Measurements from ENCODE around the gene DNAJC24. TPM values are rescaled to one million over a fixed set of nuclear protein-coding genes. Genes with fewer than 3 reads are reported as not detected.

DNAJC24 gene
- total RNA-seq, 1 donor from 2014 or later, result 21.9 TPM

- Mint-ChIP-seq H3K27me3 (no peaks in the 10 kb centered on the region), H3K36me3 (ENCODE audit: insufficient read depth) (peaks cover 9% of the 10 kb centered on the region), H3K9me3 (ENCODE audit: low read depth) (peaks cover 3% of the 10 kb centered on the region), H3K4me1 (ENCODE audit: low read depth) (peaks cover 45% of the 10 kb centered on the region), H3K4me3 (ENCODE audit: low read depth) (no peak overlapping the region), H3K27ac (no peak overlapping the region)
- DNase-seq (ENCODE audit: low spot score, unreplicated experiment), result no peak
- TF ChIP-seq, protein P1, sequence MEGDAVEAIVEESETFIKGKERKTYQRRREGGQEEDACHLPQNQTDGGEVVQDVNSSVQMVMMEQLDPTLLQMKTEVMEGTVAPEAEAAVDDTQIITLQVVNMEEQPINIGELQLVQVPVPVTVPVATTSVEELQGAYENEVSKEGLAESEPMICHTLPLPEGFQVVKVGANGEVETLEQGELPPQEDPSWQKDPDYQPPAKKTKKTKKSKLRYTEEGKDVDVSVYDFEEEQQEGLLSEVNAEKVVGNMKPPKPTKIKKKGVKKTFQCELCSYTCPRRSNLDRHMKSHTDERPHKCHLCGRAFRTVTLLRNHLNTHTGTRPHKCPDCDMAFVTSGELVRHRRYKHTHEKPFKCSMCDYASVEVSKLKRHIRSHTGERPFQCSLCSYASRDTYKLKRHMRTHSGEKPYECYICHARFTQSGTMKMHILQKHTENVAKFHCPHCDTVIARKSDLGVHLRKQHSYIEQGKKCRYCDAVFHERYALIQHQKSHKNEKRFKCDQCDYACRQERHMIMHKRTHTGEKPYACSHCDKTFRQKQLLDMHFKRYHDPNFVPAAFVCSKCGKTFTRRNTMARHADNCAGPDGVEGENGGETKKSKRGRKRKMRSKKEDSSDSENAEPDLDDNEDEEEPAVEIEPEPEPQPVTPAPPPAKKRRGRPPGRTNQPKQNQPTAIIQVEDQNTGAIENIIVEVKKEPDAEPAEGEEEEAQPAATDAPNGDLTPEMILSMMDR (IDR thresholded peaks at IDR 0.05; ENCODE audit: unreplicated experiment), result no peak
Measured at GRCh38 chr11:31445621-31446020, 76.0 kb downstream of the DNAJC24 start.

- peak overlapping the region; percentile 32 for H3K4me3 Mint-ChIP-seq (ENCODE audit: low read depth)
- TF ChIP-seq, protein P1 (IDR thresholded peaks at IDR 0.05; ENCODE audit: unreplicated experiment), result no peak
- DNase-seq (ENCODE audit: low spot score, unreplicated experiment), result no peak
- peaks cover 12% of the 10 kb centered on the region for H3K9me3 Mint-ChIP-seq (ENCODE audit: low read depth)
- H3K27me3 Mint-ChIP-seq, result no peaks in the 10 kb centered on the region
- H3K27ac Mint-ChIP-seq, result peak overlapping the region; percentile 60
- peaks cover 32% of the 10 kb centered on the region for H3K4me1 Mint-ChIP-seq (ENCODE audit: low read depth)
- peaks cover 33% of the 10 kb centered on the region for H3K36me3 Mint-ChIP-seq (ENCODE audit: insufficient read depth)
Measured at GRCh38 chr11:31449040-31449439, 79.4 kb downstream of the DNAJC24 start.

DNA sequence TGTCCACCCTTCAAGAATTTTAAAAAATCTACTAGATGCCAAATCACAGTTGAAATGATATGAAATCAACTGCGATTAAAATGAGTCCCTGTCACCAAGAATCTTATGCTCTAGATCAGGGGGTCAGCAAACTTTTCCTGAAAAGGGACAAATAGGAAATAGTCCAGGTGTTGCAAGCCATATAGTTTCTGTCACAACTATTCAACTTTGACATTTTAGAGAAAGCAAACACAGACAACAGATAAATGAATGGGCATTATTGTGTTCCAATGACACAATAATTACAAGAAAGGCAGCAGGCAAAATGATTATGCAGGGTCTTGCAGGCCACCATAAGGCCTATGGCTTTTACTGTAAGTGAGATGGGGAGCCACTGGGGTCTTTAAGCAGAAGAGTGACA is 81.2 kb downstream of the DNAJC24 start:
- peaks cover 37% of the 10 kb centered on the region for H3K36me3 Mint-ChIP-seq (ENCODE audit: insufficient read depth)
- TF ChIP-seq, protein P1 (IDR thresholded peaks at IDR 0.05; ENCODE audit: unreplicated experiment), result no peak

GRCh38 chr11:31455177-31455576 is 85.5 kb downstream of the DNAJC24 start:
- DNase-seq (ENCODE audit: low spot score, unreplicated experiment), result no peak
- Mint-ChIP-seq H3K9me3 (ENCODE audit: low read depth) (peaks cover 8% of the 10 kb centered on the region), H3K27me3 (no peaks in the 10 kb centered on the region)

More for the DNA sequence above, 81.2 kb downstream of the DNAJC24 start:
- no peak for DNase-seq (ENCODE audit: low spot score, unreplicated experiment)
- H3K4me3 Mint-ChIP-seq (ENCODE audit: low read depth), result no peak overlapping the region
- H3K27ac Mint-ChIP-seq, result no peak overlapping the region
- peaks cover 12% of the 10 kb centered on the region for H3K9me3 Mint-ChIP-seq (ENCODE audit: low read depth)
- H3K4me1 Mint-ChIP-seq (ENCODE audit: low read depth), result peaks cover 30% of the 10 kb centered on the region
- H3K27me3 Mint-ChIP-seq, result no peaks in the 10 kb centered on the region

DNA sequence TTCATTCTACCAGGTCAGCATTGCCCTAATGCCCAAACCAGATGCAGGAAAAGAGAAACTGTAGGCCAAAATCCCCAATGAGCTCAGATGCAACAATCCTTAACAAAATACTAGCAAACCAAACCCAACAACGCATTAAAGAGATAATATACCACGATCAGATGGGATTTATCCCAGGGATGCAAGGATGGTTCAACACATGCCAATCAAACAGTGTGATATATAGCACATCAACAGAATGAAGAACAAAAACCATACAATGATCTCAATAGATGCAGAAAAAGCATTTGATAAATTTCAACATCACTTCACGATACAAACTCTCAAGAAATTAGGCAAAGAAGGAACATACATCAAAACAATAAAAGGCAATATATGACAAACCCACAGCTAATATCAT is 94.8 kb downstream of the DNAJC24 start:
- Mint-ChIP-seq H3K9me3 (ENCODE audit: low read depth) (peaks cover 31% of the 10 kb centered on the region), H3K4me1 (ENCODE audit: low read depth) (no peaks in the 10 kb centered on the region), H3K36me3 (ENCODE audit: insufficient read depth) (peaks cover 49% of the 10 kb centered on the region), H3K27me3 (no peaks in the 10 kb centered on the region), H3K27ac (no peak overlapping the region), H3K4me3 (ENCODE audit: low read depth) (no peak overlapping the region)
- TF ChIP-seq, protein P1 (IDR thresholded peaks at IDR 0.05; ENCODE audit: unreplicated experiment), result no peak
- no peak for DNase-seq (ENCODE audit: low spot score, unreplicated experiment)

More at GRCh38 chr11:31455177-31455576, 85.5 kb downstream of the DNAJC24 start:
- no peak overlapping the region for H3K27ac Mint-ChIP-seq
- peaks cover 10% of the 10 kb centered on the region for H3K4me1 Mint-ChIP-seq (ENCODE audit: low read depth)
- H3K4me3 Mint-ChIP-seq (ENCODE audit: low read depth), result no peak overlapping the region
- H3K36me3 Mint-ChIP-seq (ENCODE audit: insufficient read depth), result peaks cover 37% of the 10 kb centered on the region
- TF ChIP-seq, protein P1 (IDR thresholded peaks at IDR 0.05; ENCODE audit: unreplicated experiment), result no peak
